BE2C (cell line): ENCODE data around the gene TLK2. TPM values are rescaled to one million over a fixed set of nuclear protein-coding genes. Genes with fewer than 3 reads are reported as not detected.
A peak's percentile ranks its signal among the peaks of the same experiment; 100 is the strongest.
"Not testable (repeated sequence)": the region's sequence is repeated elsewhere in the genome, so short reads cannot be mapped to it uniquely, and the experiment has no call there.

Experiments used
- DNase-seq: peaks from one replicate; pipeline ENCODE4 v3.0.0-alpha.2; 2020
- H3K27me3 ChIP-seq: fragments of 250-450 bp; sonication (Bioruptor Pico); 2 replicates; pipeline ENCODE4 v1.5.1; 2020; ENCODE audit warnings: mild to moderate bottlenecking
- H3K36me3 ChIP-seq: fragments of 250-450 bp; sonication (Bioruptor Pico); 2 replicates; pipeline ENCODE4 v1.5.1; 2020; ENCODE audit warnings: mild to moderate bottlenecking
- H3K4me1 ChIP-seq: fragments of 250-450 bp; sonication (Bioruptor Pico); 2 replicates; pipeline ENCODE4 v1.5.1; 2020
- H3K4me3 ChIP-seq: 2 replicates; pipeline ENCODE4 v1.5.1; 2011; ENCODE audit warnings: low read depth, low read length
- H3K9me3 ChIP-seq: fragments of 250-450 bp; sonication (Bioruptor Pico); 2 replicates; pipeline ENCODE4 v1.5.1; 2020
- CTCF ChIP-seq: IDR thresholded peaks from 2 replicates; pipeline ENCODE4 v1.5.1; 2012; ENCODE audit warnings: mild to moderate bottlenecking, low read depth, low read length
- polyA plus RNA-seq: library from polyadenylated mRNA; unstranded; fragments of >200 nt; gene quantifications from one replicate; pipeline ENCODE4 v1.2.1, GENCODE V29; 2012; ENCODE audit warnings: low read depth, missing spikeins; ENCODE audit not compliant: insufficient read length, insufficient read depth

Gene TLK2
- 53.6 TPM for polyA plus RNA-seq

- H3K9me3 ChIP-seq: no peaks in the 10 kb centered on the region
- no peaks in the 10 kb centered on the region for H3K27me3 ChIP-seq
- peaks cover 6% of the 10 kb centered on the region; the same call in 1 of the 2 replicates for H3K36me3 ChIP-seq
- TF ChIP-seq CTCF: no peak
- peak; percentile 86 for DNase-seq
- H3K4me3 ChIP-seq: peak within 1 kb of the TSS; percentile 80
- H3K4me1 ChIP-seq: no peaks in the 10 kb centered on the region; the same call in 1 of the 2 replicates
These were observed at the start of gene TLK2 for GRCh38 chr17:62478424-62478879. TSS of gene TLK2 (plus strand) at chr17:62478825. CDS start at chr17:62481126, 2,301 bp downstream.

- not testable (repeated sequence) for H3K9me3 ChIP-seq, H3K27me3 ChIP-seq, H3K4me1 ChIP-seq, DNase-seq, H3K4me3 ChIP-seq, H3K36me3 ChIP-seq
These were observed 43.4 kb upstream of the TLK2 start for GRCh38 chr17:62435251-62435650.

- H3K36me3 ChIP-seq: peaks cover 24% of the 10 kb centered on the region; the same call in 1 of the 2 replicates
- H3K4me3 ChIP-seq, H3K4me1 ChIP-seq, H3K9me3 ChIP-seq, H3K27me3 ChIP-seq, DNase-seq: not testable (repeated sequence)
These were observed 37.4 kb upstream of the TLK2 start for GRCh38 chr17:62441181-62441580.

- no peaks in the 10 kb centered on the region for H3K4me1 ChIP-seq
- peaks cover 30% of the 10 kb centered on the region; the same call in 1 of the 2 replicates for H3K36me3 ChIP-seq
- no peaks in the 10 kb centered on the region for H3K9me3 ChIP-seq
- DNase-seq: no peak
- no peak for TF ChIP-seq CTCF
- no peaks in the 10 kb centered on the region for H3K27me3 ChIP-seq
- H3K4me3 ChIP-seq: no peak overlapping the region
These were observed 34.6 kb upstream of the TLK2 start for GRCh38 chr17:62444063-62444462.

GRCh38 chr17:62445791-62446190 lies 32.8 kb upstream of the TLK2 start:
- H3K9me3 ChIP-seq, H3K4me1 ChIP-seq, DNase-seq, H3K27me3 ChIP-seq, H3K4me3 ChIP-seq: not testable (repeated sequence)
- H3K36me3 ChIP-seq: peaks cover 29% of the 10 kb centered on the region; the same call in 1 of the 2 replicates

- H3K27me3 ChIP-seq, H3K4me3 ChIP-seq, DNase-seq, H3K9me3 ChIP-seq, H3K36me3 ChIP-seq, H3K4me1 ChIP-seq: not testable (repeated sequence)
These were observed 26.4 kb upstream of the TLK2 start for GRCh38 chr17:62452195-62452594.

GRCh38 chr17:62453041-62453440 lies 25.6 kb upstream of the TLK2 start:
- not testable (repeated sequence) for H3K4me1 ChIP-seq, H3K27me3 ChIP-seq, H3K4me3 ChIP-seq, H3K36me3 ChIP-seq, DNase-seq, H3K9me3 ChIP-seq

GRCh38 chr17:62453656-62454055 lies 25.0 kb upstream of the TLK2 start:
- DNase-seq, H3K4me3 ChIP-seq, H3K36me3 ChIP-seq, H3K9me3 ChIP-seq, H3K4me1 ChIP-seq, H3K27me3 ChIP-seq: not testable (repeated sequence)

- H3K27me3 ChIP-seq, DNase-seq, H3K9me3 ChIP-seq, H3K4me3 ChIP-seq, H3K4me1 ChIP-seq, H3K36me3 ChIP-seq: not testable (repeated sequence)
These were observed 24.5 kb upstream of the TLK2 start for GRCh38 chr17:62454111-62454510.

GRCh38 chr17:62456016-62456415 lies 22.6 kb upstream of the TLK2 start:
- H3K27me3 ChIP-seq: no peaks in the 10 kb centered on the region
- no peak for DNase-seq
- H3K36me3 ChIP-seq: no peaks in the 10 kb centered on the region
- no peak for TF ChIP-seq CTCF
- no peak overlapping the region for H3K4me3 ChIP-seq
- H3K9me3 ChIP-seq: no peaks in the 10 kb centered on the region
- H3K4me1 ChIP-seq: no peaks in the 10 kb centered on the region

GRCh38 chr17:62458483-62458882 lies 20.1 kb upstream of the TLK2 start:
- H3K27me3 ChIP-seq, H3K4me3 ChIP-seq, H3K9me3 ChIP-seq, DNase-seq, H3K36me3 ChIP-seq, H3K4me1 ChIP-seq: not testable (repeated sequence)

- H3K4me1 ChIP-seq: not testable (repeated sequence)
These were observed 14.2 kb upstream of the TLK2 start for GRCh38 chr17:62464422-62464821.

GRCh38 chr17:62465271-62465670 lies 13.4 kb upstream of the TLK2 start:
- H3K27me3 ChIP-seq, H3K4me1 ChIP-seq, DNase-seq, H3K9me3 ChIP-seq, H3K36me3 ChIP-seq, H3K4me3 ChIP-seq: not testable (repeated sequence)

More at GRCh38 chr17:62464422-62464821, 14.2 kb upstream of the TLK2 start:
- H3K9me3 ChIP-seq, H3K27me3 ChIP-seq, DNase-seq, H3K4me3 ChIP-seq, H3K36me3 ChIP-seq: not testable (repeated sequence)
